SK-N-SH (cell line): ENCODE data around the gene GCNT3. TPM values are rescaled to one million over a fixed set of nuclear protein-coding genes. Genes with fewer than 3 reads are reported as not detected.

Experiments
- CTCF ChIA-PET: fragments of 300-600, 350-600 bp; formaldehyde crosslinking; extraction: SDS; loops from one replicate; lab custom pipeline; 2021; lab: Yijun Ruan, JAX
- POLR2A ChIA-PET: fragments of 350-600 bp; sonication (Branson Sonifier 250); formaldehyde crosslinking; extraction: SDS; loops from one replicate; lab custom pipeline; 2020; ENCODE audit warnings: antibody characterized with exemption, inconsistent platforms; lab: Yijun Ruan, JAX
- DNase-seq: peaks from one replicate; pipeline ENCODE4 v3.0.0; 2012
- H2AFZ ChIP-seq: fragments of 200-600 bp; sonication (generic); 2 replicates; pipeline ENCODE4 v1.8.1; 2016; ENCODE audit warnings: antibody characterized with exemption, mild to moderate bottlenecking, low read depth
- H3F3A ChIP-seq: fragments of 200-600 bp; sonication (generic); replicated peaks from 2 replicates; pipeline ENCODE3; 2016; ENCODE audit warnings: antibody characterized with exemption, mild to moderate bottlenecking; ENCODE audit not compliant: insufficient read depth
- H3K27ac ChIP-seq, 2 experiments: fragments of 200-500 bp in 1 of 2; fragments of 200-600 bp in 1 of 2; sonication (Bioruptor generic) in 1 of 2; sonication (generic), shearing (Covaris generic) in 1 of 2; 2 replicates each; pipeline versions ENCODE4 v1.5.1 to v1.6.1; 2014 to 2016; ENCODE audit warnings: low read depth in 2 of 2, inconsistent platforms in 1 of 2, low read length in 1 of 2, mild to moderate bottlenecking in 1 of 2, mixed read lengths in 1 of 2
- H3K27me3 ChIP-seq: fragments of 200-600 bp; sonication (generic), shearing (Covaris generic); 2 replicates; pipeline ENCODE4 v1.6.1; 2016; ENCODE audit warnings: mixed run types; ENCODE audit not compliant: insufficient read depth
- H3K36me3 ChIP-seq, 2 experiments: fragments of 200-500 bp in 1 of 2; fragments of 200-600 bp in 1 of 2; sonication (Bioruptor generic) in 1 of 2; sonication (generic) in 1 of 2; replicated peaks in 1 of 2; 2 replicates each; pipeline versions ENCODE3 to v1.5.1; 2014 to 2016; ENCODE audit warnings: low read length in 1 of 2, mild to moderate bottlenecking in 1 of 2; ENCODE audit not compliant: insufficient read depth in 2 of 2, control insufficient read depth in 1 of 2
- H3K4me1 ChIP-seq, 2 experiments: fragments of 200-500 bp in 1 of 2; fragments of 200-600 bp in 1 of 2; sonication (Bioruptor generic) in 1 of 2; sonication (generic), shearing (Covaris generic) in 1 of 2; 2 replicates each; pipeline versions ENCODE4 v1.5.1 to v1.6.1; 2014 to 2016; ENCODE audit warnings: low read depth in 1 of 2, low read length in 1 of 2, mixed run types in 1 of 2; ENCODE audit not compliant: insufficient read depth in 2 of 2, control insufficient read depth in 1 of 2
- H3K4me2 ChIP-seq: fragments of 200-600 bp; sonication (generic), shearing (Covaris generic); 2 replicates; pipeline ENCODE4 v1.6.1; 2017; ENCODE audit warnings: mixed run types
- H3K4me3 ChIP-seq, 2 experiments: fragments of 200-500 bp in 1 of 2; fragments of 200-600 bp in 1 of 2; sonication (Bioruptor generic) in 1 of 2; sonication (generic), shearing (Covaris generic) in 1 of 2; 2 replicates each; pipeline versions ENCODE4 v1.5.1 to v1.8.1; 2014 to 2016; ENCODE audit warnings: low read depth in 2 of 2, inconsistent platforms in 1 of 2, low read length in 1 of 2, mild to moderate bottlenecking in 1 of 2, mixed read lengths in 1 of 2, moderate library complexity in 1 of 2
- H3K79me2 ChIP-seq: fragments of 200-600 bp; sonication (generic); 2 replicates; pipeline ENCODE4 v1.8.1; 2017; ENCODE audit warnings: mild to moderate bottlenecking; ENCODE audit not compliant: insufficient read depth
- H3K9ac ChIP-seq: fragments of 200-600 bp; sonication (generic); 2 replicates; pipeline ENCODE4 v1.6.1; 2017; ENCODE audit warnings: mixed run types
- H3K9me2 ChIP-seq: fragments of 200-600 bp; sonication (generic); 2 replicates; pipeline ENCODE4 v1.6.1; 2017; ENCODE audit warnings: mixed run types
- H3K9me3 ChIP-seq: fragments of 200-600 bp; sonication (generic); 2 replicates; pipeline ENCODE4 v1.6.1; 2017; ENCODE audit warnings: mixed run types, mild to moderate bottlenecking, moderate library complexity
- H4K20me1 ChIP-seq: fragments of 200-600 bp; sonication (generic); 2 replicates; pipeline ENCODE4 v1.6.1; 2017; ENCODE audit warnings: mild to moderate bottlenecking, mixed run types; ENCODE audit not compliant: insufficient read depth
- CHD2 ChIP-seq: fragments of 150-350 bp; IDR thresholded peaks from 2 replicates; pipeline ENCODE4 v1.6.1; 2018; ENCODE audit warnings: low read length; ENCODE audit not compliant: partially characterized antibody
- ELF1 ChIP-seq: IDR thresholded peaks from 2 replicates; pipeline ENCODE4 v1.4.0; 2012
- EP300 ChIP-seq, 2 experiments: IDR thresholded peaks; 2 replicates each; pipeline versions ENCODE4 v1.4.0 to v1.6.1; 2012; ENCODE audit warnings: borderline replicate concordance in 1 of 2, low read depth in 1 of 2, low read length in 1 of 2
- EZH2phosphoT487 ChIP-seq: fragments of 200-600 bp; sonication (generic); IDR thresholded peaks from 2 replicates; pipeline ENCODE4 v1.6.1; 2017; ENCODE audit warnings: low read depth, mixed run types, mild to moderate bottlenecking, antibody characterized with exemption, moderate library complexity, borderline replicate concordance
- FOSL2 ChIP-seq: IDR thresholded peaks from 2 replicates; pipeline ENCODE4 v1.4.0; 2012; ENCODE audit warnings: low read depth, mild to moderate bottlenecking, moderate library complexity, borderline replicate concordance
- GABPA ChIP-seq: IDR thresholded peaks from 2 replicates; pipeline ENCODE4 v1.4.0; 2012; ENCODE audit warnings: low read depth, mild to moderate bottlenecking
- GATA2 ChIP-seq: sonication (generic); formaldehyde crosslinking; IDR thresholded peaks from 2 replicates; pipeline ENCODE4 v1.5.0; 2020; ENCODE audit warnings: mild to moderate bottlenecking, missing genetic modification reagents
- IRF3 ChIP-seq: fragments of 150-350 bp; IDR thresholded peaks from 2 replicates; pipeline ENCODE4 v1.6.1; 2016; ENCODE audit warnings: mild to moderate bottlenecking, low read depth, low read length
- JUND ChIP-seq: IDR thresholded peaks from 2 replicates; pipeline ENCODE4 v1.4.0; 2012
- MAX ChIP-seq: IDR thresholded peaks from 2 replicates; pipeline ENCODE4 v1.4.0; 2012; ENCODE audit warnings: low read depth
- NFIC ChIP-seq: IDR thresholded peaks from 2 replicates; pipeline ENCODE4 v1.4.0; 2012; ENCODE audit warnings: borderline replicate concordance
- POLR2AphosphoS5 ChIP-seq: IDR thresholded peaks from 2 replicates; pipeline ENCODE4 v1.6.1; 2012; ENCODE audit warnings: low read depth, low read length
- RAD21 ChIP-seq: IDR thresholded peaks from 2 replicates; pipeline ENCODE4 v1.6.1; 2012; ENCODE audit warnings: mild to moderate bottlenecking, low read length
- RCOR1 ChIP-seq: fragments of 150-350 bp; IDR thresholded peaks from 2 replicates; pipeline ENCODE4 v1.6.1; 2017; ENCODE audit warnings: antibody characterized with exemption, low read length
- RFX5 ChIP-seq: IDR thresholded peaks from 2 replicates; pipeline ENCODE4 v1.6.1; 2012; ENCODE audit warnings: mild to moderate bottlenecking, improper control_type of control experiment, low read length
- RXRA ChIP-seq: IDR thresholded peaks from 2 replicates; pipeline ENCODE4 v1.4.0; 2012; ENCODE audit warnings: low read depth, mild to moderate bottlenecking, borderline replicate concordance
- SIN3A ChIP-seq: IDR thresholded peaks from 2 replicates; pipeline ENCODE4 v1.6.1; 2012; ENCODE audit warnings: low read depth, mild to moderate bottlenecking, low read length, moderate library complexity, borderline replicate concordance
- SMC3 ChIP-seq: IDR thresholded peaks from 2 replicates; pipeline ENCODE4 v1.6.1; 2012; ENCODE audit warnings: low read depth, low read length, improper control_type of control experiment
- TAF1 ChIP-seq: IDR thresholded peaks from 2 replicates; pipeline ENCODE4 v1.6.1; 2012; ENCODE audit warnings: low read depth, mild to moderate bottlenecking, low read length, moderate library complexity, borderline replicate concordance
- TEAD4 ChIP-seq: IDR thresholded peaks from 2 replicates; pipeline ENCODE4 v1.4.0; 2012; ENCODE audit warnings: mild to moderate bottlenecking, borderline replicate concordance; ENCODE audit not compliant: insufficient read depth
- USF1 ChIP-seq: IDR thresholded peaks from 2 replicates; pipeline ENCODE4 v1.4.0; 2012; ENCODE audit warnings: low read depth, borderline replicate concordance
- WGBS: methylation state at CpG from one replicate; pipeline ENCODE4 v1.1.6; 2017; ENCODE audit warnings: low lambda C conversion rate; 5-methylcytosine and 5-hydroxymethylcytosine counted together
- polyA plus RNA-seq, 3 experiments: library from polyadenylated mRNA; depleted of rRNA; stranded (reverse); fragments of >200 nt; gene quantifications; 2 replicates each; pipeline ENCODE4 v1.2.3, GENCODE V29; 2012
- TF ChIP-seq, protein P1 (sequence below): fragments of 150-350 bp; IDR thresholded peaks from 2 replicates; pipeline ENCODE4 v1.6.1; 2017; ENCODE audit warnings: antibody characterized with exemption, low read length, low read depth, borderline replicate concordance
- TF ChIP-seq, protein P2 (sequence below): IDR thresholded peaks from 2 replicates; pipeline ENCODE4 v1.6.1; 2012; ENCODE audit warnings: mild to moderate bottlenecking, low read depth, low read length, moderate library complexity

The GCNT3 gene
- polyA plus RNA-seq, 1 of the 3 experiments (the other 2 are of a cell fraction) = not detected

GRCh38 chr15:59598461-59598860 is 13.1 kb upstream of the GCNT3 start:
- CTCF ChIA-PET = no interaction called here

DNA sequence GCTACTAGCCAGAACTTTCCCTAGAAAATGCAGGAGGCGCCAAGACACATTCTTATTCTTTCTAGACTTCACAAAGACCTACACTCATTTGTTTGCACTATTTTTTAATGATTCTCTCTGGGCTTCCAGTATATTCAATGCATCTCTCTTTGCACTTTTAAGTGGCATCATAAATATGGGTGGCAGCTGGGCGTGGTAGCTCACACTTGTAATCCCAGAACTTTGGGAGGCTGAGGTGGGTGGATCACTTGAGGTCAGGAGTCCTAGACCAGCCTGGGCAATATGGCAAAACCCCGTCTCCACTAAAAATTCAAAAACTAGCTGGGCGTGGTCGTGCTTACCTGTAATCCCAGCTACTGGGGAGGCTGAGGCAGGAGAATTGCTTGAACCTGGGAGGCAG is 5.6 kb upstream of the GCNT3 start:
- H3K9ac ChIP-seq = no peak overlapping the region
- no peaks in the 10 kb centered on the region for H3K36me3 ChIP-seq
- no peak overlapping the region for H2AFZ ChIP-seq
- CTCF ChIA-PET = interaction anchor here (0.6 kb wide), 1 partner anchor 454 kb away, joined by 3 read pairs; no protein-coding TSS in a partner anchor
- H3K4me3 ChIP-seq = no peak overlapping the region
- H3K4me1 ChIP-seq = no peaks in the 10 kb centered on the region
- no peaks in the 10 kb centered on the region for H4K20me1 ChIP-seq
- POLR2A ChIA-PET = no interaction called here
- H3K27ac ChIP-seq = no peak overlapping the region
- no peaks in the 10 kb centered on the region for H3F3A ChIP-seq
- 53% methylated on average over 5 of the region's 5 CpGs for WGBS
- H3K27me3 ChIP-seq = no peaks in the 10 kb centered on the region; the same call in 1 of the 2 replicates
- no peaks in the 10 kb centered on the region for H3K79me2 ChIP-seq
- no peak for DNase-seq
- no peak overlapping the region for H3K4me2 ChIP-seq
- H3K9me3 ChIP-seq = no peaks in the 10 kb centered on the region
- no peaks in the 10 kb centered on the region for H3K9me2 ChIP-seq
- no peak for TF ChIP-seq EZH2phosphoT487
- no peak for TF ChIP-seq SIN3A
- TF ChIP-seq RAD21 = no peak
- no peak for TF ChIP-seq USF1
- TF ChIP-seq RFX5 = no peak
- no peak for TF ChIP-seq EP300 (IDR thresholded peaks at IDR 0.05; ENCODE audit: borderline replicate concordance in 1 of 2, low read depth in 1 of 2, low read length in 1 of 2)
- no peak for TF ChIP-seq SMC3
- no peak for TF ChIP-seq TAF1
- TF ChIP-seq NFIC = no peak
- TF ChIP-seq TEAD4 = no peak
- no peak for TF ChIP-seq ELF1
- no peak for TF ChIP-seq IRF3

More at GRCh38 chr15:59598461-59598860, 13.1 kb upstream of the GCNT3 start:
- 42% methylated on average over 2 of the region's 2 CpGs for whole genome bisulfite sequencing
- no peaks in the 10 kb centered on the region for H4K20me1 ChIP-seq
- H2AFZ ChIP-seq = no peak overlapping the region
- no peaks in the 10 kb centered on the region for H3K27me3 ChIP-seq
- no peak overlapping the region for H3K27ac ChIP-seq
- no peaks in the 10 kb centered on the region for H3K9me3 ChIP-seq
- peaks cover 4% of the 10 kb centered on the region for H3F3A ChIP-seq
- no peak overlapping the region for H3K4me3 ChIP-seq
- no peak for DNase-seq
- no peak overlapping the region for H3K9ac ChIP-seq
- no peaks in the 10 kb centered on the region for H3K79me2 ChIP-seq
- no peaks in the 10 kb centered on the region for H3K36me3 ChIP-seq
- H3K9me2 ChIP-seq = no peaks in the 10 kb centered on the region
- POLR2A ChIA-PET = no interaction called here
- TF ChIP-seq MAX (no peak), CHD2 (no peak), GABPA (no peak), JUND (no peak), RXRA (no peak), NFIC (no peak), FOSL2 (no peak), POLR2AphosphoS5 (no peak), TEAD4 (no peak), RCOR1 (no peak), GATA2 (CRISPR knock-in tag) (no peak), ELF1 (no peak)
- TF ChIP-seq, protein P1, sequence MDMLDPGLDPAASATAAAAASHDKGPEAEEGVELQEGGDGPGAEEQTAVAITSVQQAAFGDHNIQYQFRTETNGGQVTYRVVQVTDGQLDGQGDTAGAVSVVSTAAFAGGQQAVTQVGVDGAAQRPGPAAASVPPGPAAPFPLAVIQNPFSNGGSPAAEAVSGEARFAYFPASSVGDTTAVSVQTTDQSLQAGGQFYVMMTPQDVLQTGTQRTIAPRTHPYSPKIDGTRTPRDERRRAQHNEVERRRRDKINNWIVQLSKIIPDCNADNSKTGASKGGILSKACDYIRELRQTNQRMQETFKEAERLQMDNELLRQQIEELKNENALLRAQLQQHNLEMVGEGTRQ = no peak
- TF ChIP-seq, protein P2, sequence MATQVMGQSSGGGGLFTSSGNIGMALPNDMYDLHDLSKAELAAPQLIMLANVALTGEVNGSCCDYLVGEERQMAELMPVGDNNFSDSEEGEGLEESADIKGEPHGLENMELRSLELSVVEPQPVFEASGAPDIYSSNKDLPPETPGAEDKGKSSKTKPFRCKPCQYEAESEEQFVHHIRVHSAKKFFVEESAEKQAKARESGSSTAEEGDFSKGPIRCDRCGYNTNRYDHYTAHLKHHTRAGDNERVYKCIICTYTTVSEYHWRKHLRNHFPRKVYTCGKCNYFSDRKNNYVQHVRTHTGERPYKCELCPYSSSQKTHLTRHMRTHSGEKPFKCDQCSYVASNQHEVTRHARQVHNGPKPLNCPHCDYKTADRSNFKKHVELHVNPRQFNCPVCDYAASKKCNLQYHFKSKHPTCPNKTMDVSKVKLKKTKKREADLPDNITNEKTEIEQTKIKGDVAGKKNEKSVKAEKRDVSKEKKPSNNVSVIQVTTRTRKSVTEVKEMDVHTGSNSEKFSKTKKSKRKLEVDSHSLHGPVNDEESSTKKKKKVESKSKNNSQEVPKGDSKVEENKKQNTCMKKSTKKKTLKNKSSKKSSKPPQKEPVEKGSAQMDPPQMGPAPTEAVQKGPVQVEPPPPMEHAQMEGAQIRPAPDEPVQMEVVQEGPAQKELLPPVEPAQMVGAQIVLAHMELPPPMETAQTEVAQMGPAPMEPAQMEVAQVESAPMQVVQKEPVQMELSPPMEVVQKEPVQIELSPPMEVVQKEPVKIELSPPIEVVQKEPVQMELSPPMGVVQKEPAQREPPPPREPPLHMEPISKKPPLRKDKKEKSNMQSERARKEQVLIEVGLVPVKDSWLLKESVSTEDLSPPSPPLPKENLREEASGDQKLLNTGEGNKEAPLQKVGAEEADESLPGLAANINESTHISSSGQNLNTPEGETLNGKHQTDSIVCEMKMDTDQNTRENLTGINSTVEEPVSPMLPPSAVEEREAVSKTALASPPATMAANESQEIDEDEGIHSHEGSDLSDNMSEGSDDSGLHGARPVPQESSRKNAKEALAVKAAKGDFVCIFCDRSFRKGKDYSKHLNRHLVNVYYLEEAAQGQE = no peak
- H3K4me1 ChIP-seq = no peaks in the 10 kb centered on the region
- no peak overlapping the region for H3K4me2 ChIP-seq
